IMR-90 (cell line): ENCODE measurements around the gene PRDM15. TPM values are rescaled to one million over a fixed set of nuclear protein-coding genes. Genes with fewer than 3 reads are reported as not detected.

Experiments used
- ATAC-seq: fragments of 200-7000 bp; cut with Tn5 transposase; 2 replicates; pipeline ENCODE4 v1.9.1; 2020; ENCODE audit warnings: low read depth, mild to moderate bottlenecking, moderate library complexity
- BruUV-seq: library from RNA; stranded (reverse); fragments of 400-500 nt; replicated peaks from 2 replicates; lab custom pipeline; 2021; lab: Mats Ljungman, UMichigan
- CTCF ChIA-PET: fragments of 300-600 bp; formaldehyde crosslinking; extraction: SDS; loops from one replicate; lab custom pipeline; 2021; ENCODE audit warnings: antibody characterized with exemption; lab: Yijun Ruan, JAX
- POLR2A ChIA-PET: fragments of 300-600 bp; sonication (Branson Sonifier 250); formaldehyde crosslinking; loops from one replicate; lab custom pipeline; 2022; ENCODE audit warnings: antibody characterized with exemption; ENCODE audit not compliant: unreplicated experiment; lab: Charles Lee
- DNase-seq: peaks from one replicate; pipeline ENCODE4 v3.0.0; 2013
- H2AFZ ChIP-seq: replicated peaks from 2 replicates; pipeline ENCODE3; 2013; ENCODE audit warnings: low read length, mild to moderate bottlenecking; ENCODE audit not compliant: poor library complexity
- H2AK5ac ChIP-seq: 2 replicates; pipeline ENCODE4 v1.6.1; 2013; ENCODE audit warnings: low read depth, low read length, inconsistent platforms
- H2AK9ac ChIP-seq: replicated peaks from 2 replicates; pipeline ENCODE3; 2013; ENCODE audit warnings: mild to moderate bottlenecking, low read depth, low read length, moderate library complexity; ENCODE audit not compliant: poor library complexity
- H2BK120ac ChIP-seq: 2 replicates; pipeline ENCODE4 v1.6.1; 2013; ENCODE audit warnings: low read depth, low read length, inconsistent platforms
- H2BK15ac ChIP-seq: 3 replicates; pipeline ENCODE4 v1.6.1; 2013; ENCODE audit warnings: low read depth, low read length, inconsistent platforms
- H2BK20ac ChIP-seq: 2 replicates; pipeline ENCODE4 v1.6.1; 2013; ENCODE audit warnings: low read depth, mild to moderate bottlenecking, inconsistent platforms, low read length, moderate library complexity
- H2BK5ac ChIP-seq: 2 replicates; pipeline ENCODE4 v1.6.1; 2013; ENCODE audit warnings: mild to moderate bottlenecking, low read depth, low read length, inconsistent platforms; ENCODE audit not compliant: poor library complexity, severe bottlenecking
- H3K14ac ChIP-seq: replicated peaks from 2 replicates; pipeline ENCODE4 v1.6.1; 2013; ENCODE audit warnings: low read depth, low read length, inconsistent platforms
- H3K18ac ChIP-seq: 2 replicates; pipeline ENCODE4 v1.6.1; 2013; ENCODE audit warnings: low read depth, low read length, control low read depth
- H3K23ac ChIP-seq: 2 replicates; pipeline ENCODE4 v1.6.1; 2013; ENCODE audit warnings: low read depth, low read length, inconsistent platforms
- H3K27ac ChIP-seq: 2 replicates; pipeline ENCODE4 v1.5.1; 2013; ENCODE audit warnings: mild to moderate bottlenecking, control low read depth, low read length; ENCODE audit not compliant: insufficient read depth
- H3K27me3 ChIP-seq: 2 replicates; pipeline ENCODE4 v1.6.1; 2013; ENCODE audit warnings: low read length; ENCODE audit not compliant: control insufficient read depth, insufficient read depth
- H3K36me3 ChIP-seq: 2 replicates; pipeline ENCODE4 v1.6.1; 2013; ENCODE audit warnings: low read length, mixed read lengths; ENCODE audit not compliant: control insufficient read depth, insufficient read depth
- H3K4ac ChIP-seq: 2 replicates; pipeline ENCODE4 v1.6.1; 2013; ENCODE audit warnings: low read depth, low read length, inconsistent platforms
- H3K4me1 ChIP-seq: 2 replicates; pipeline ENCODE4 v1.6.1; 2013; ENCODE audit warnings: low read length, mixed read lengths; ENCODE audit not compliant: control insufficient read depth, insufficient read depth
- H3K4me2 ChIP-seq: 2 replicates; pipeline ENCODE4 v1.6.1; 2013; ENCODE audit warnings: low read depth, mild to moderate bottlenecking, control low read depth, low read length, moderate library complexity
- H3K4me3 ChIP-seq: 2 replicates; pipeline ENCODE4 v1.5.1; 2013; ENCODE audit warnings: low read depth, mild to moderate bottlenecking, control low read depth, low read length, moderate library complexity; ENCODE audit not compliant: insufficient read depth
- H3K56ac ChIP-seq: 2 replicates; pipeline ENCODE4 v1.6.1; 2013; ENCODE audit warnings: low read length, inconsistent platforms; ENCODE audit not compliant: insufficient read depth; ENCODE audit errors: extremely low read depth
- H3K79me1 ChIP-seq, 2 experiments: 2 replicates each; pipeline ENCODE4 v1.6.1; 2013; ENCODE audit warnings: low read length in 2 of 2, inconsistent platforms in 1 of 2, low read depth in 1 of 2
- H3K9ac ChIP-seq: 2 replicates; pipeline ENCODE4 v1.6.1; 2013; ENCODE audit warnings: low read depth, low read length, control low read depth
- H3K9me1 ChIP-seq: 2 replicates; pipeline ENCODE4 v1.6.1; 2013; ENCODE audit warnings: low read length, inconsistent platforms; ENCODE audit not compliant: insufficient read depth
- H3K9me3 ChIP-seq: 2 replicates; pipeline ENCODE4 v1.6.1; 2013; ENCODE audit warnings: low read length; ENCODE audit not compliant: control insufficient read depth, insufficient read depth
- H4K20me1 ChIP-seq: 2 replicates; pipeline ENCODE4 v1.6.1; 2013; ENCODE audit warnings: low read length, inconsistent platforms; ENCODE audit not compliant: insufficient read depth
- H4K5ac ChIP-seq: 2 replicates; pipeline ENCODE4 v1.6.1; 2013; ENCODE audit warnings: mild to moderate bottlenecking, low read depth, low read length, control low read depth
- H4K8ac ChIP-seq, 2 experiments: 2 replicates each; pipeline ENCODE4 v1.6.1; 2013; ENCODE audit warnings: low read depth in 2 of 2, low read length in 2 of 2, control low read depth in 1 of 2, inconsistent platforms in 1 of 2
- H4K91ac ChIP-seq: 2 replicates; pipeline ENCODE4 v1.6.1; 2013; ENCODE audit warnings: low read depth, low read length, inconsistent platforms; ENCODE audit not compliant: insufficient read depth
- BHLHE40 ChIP-seq: fragments of 150-350 bp; IDR thresholded peaks from 2 replicates; pipeline ENCODE4 v1.6.1; 2016; ENCODE audit warnings: mild to moderate bottlenecking, low read depth, low read length
- MAZ ChIP-seq: IDR thresholded peaks from 2 replicates; pipeline ENCODE4 v1.6.1; 2012; ENCODE audit warnings: low read depth, mild to moderate bottlenecking, low read length, improper control_type of control experiment, moderate library complexity, borderline replicate concordance
- MXI1 ChIP-seq: IDR thresholded peaks from 2 replicates; pipeline ENCODE4 v1.6.1; 2012; ENCODE audit warnings: low read depth, mild to moderate bottlenecking, low read length, moderate library complexity, borderline replicate concordance
- NFE2L2 ChIP-seq: fragments of 150-350 bp; IDR thresholded peaks from 2 replicates; pipeline ENCODE4 v1.6.1; 2016; ENCODE audit warnings: low read depth, mild to moderate bottlenecking, low read length
- POLR2A ChIP-seq: IDR thresholded peaks from 2 replicates; pipeline ENCODE4 v1.6.1; 2012; ENCODE audit warnings: mild to moderate bottlenecking, low read depth, low read length
- RAD21 ChIP-seq: IDR thresholded peaks from 2 replicates; pipeline ENCODE4 v1.6.1; 2012; ENCODE audit warnings: low read length, improper control_type of control experiment
- RCOR1 ChIP-seq: IDR thresholded peaks from 2 replicates; pipeline ENCODE4 v1.6.1; 2012; ENCODE audit warnings: mild to moderate bottlenecking, low read length, improper control_type of control experiment; ENCODE audit not compliant: insufficient replicate concordance
- RFX5 ChIP-seq: IDR thresholded peaks from 2 replicates; pipeline ENCODE4 v1.8.0; 2012; ENCODE audit warnings: low read depth, mild to moderate bottlenecking, low read length, moderate library complexity
- SMC3 ChIP-seq: fragments of 150-350 bp; IDR thresholded peaks from 2 replicates; pipeline ENCODE4 v1.6.1; 2016; ENCODE audit warnings: low read depth, mild to moderate bottlenecking, antibody characterized with exemption, low read length, moderate library complexity
- WGBS, 2 experiments: methylation state at CpG; one replicate each; pipeline versions ENCODE4 v1.1.5 to v1.1.7; 2013; ENCODE audit warnings: missing lambda C conversion rate in 2 of 2; ENCODE audit not compliant: insufficient read length in 1 of 2; ENCODE audit errors: extremely low coverage in 2 of 2; 5-methylcytosine and 5-hydroxymethylcytosine counted together
- dilution Hi-C: fragments of 300-500 bp; cut with HindIII; formaldehyde crosslinking; loops from one replicate; pipeline ENCODE4 v1.14.3; 2018; ENCODE audit warnings: low sequenced_read_pairs; ENCODE audit not compliant: unreplicated experiment
- in situ Hi-C: fragments of 300-500 bp; cut with MboI; formaldehyde crosslinking; loops from 3 replicates; pipeline ENCODE4 v1.14.3; 2019; ENCODE audit warnings: low sequenced_read_pairs, inconsistent platforms, mixed read lengths
- intact Hi-C: fragments of 100-400 bp; cut with micrococcal nuclease; formaldehyde crosslinking; loops from 2 replicates; pipeline ENCODE4 v1.10.0; 2022
- polyA plus RNA-seq, 3 experiments: library from polyadenylated mRNA; depleted of rRNA; stranded (reverse); fragments of >200 nt; gene quantifications; 2 replicates each; pipeline ENCODE4 v1.2.3, GENCODE V29; 2012; ENCODE audit warnings: low replicate concordance in 1 of 3
- total RNA-seq: library from RNA; depleted of rRNA; stranded (reverse); fragments of >200 nt; gene quantifications from 2 replicates; pipeline ENCODE4 v1.2.3, GENCODE V29; 2012
- TF ChIP-seq, protein P1 (sequence below): conservative IDR thresholded peaks from 2 replicates; pipeline ENCODE4 v1.5.1; 2012; ENCODE audit warnings: mild to moderate bottlenecking, low read depth, low read length, improper control_type of control experiment
- TF ChIP-seq, protein P2 (sequence below): fragments of 150-350 bp; IDR thresholded peaks from 2 replicates; pipeline ENCODE4 v1.6.1; 2017; ENCODE audit warnings: mild to moderate bottlenecking, antibody characterized with exemption, low read length, low read depth

The PRDM15 gene
- total and polyA plus RNA-seq, 2 of the 4 experiments (the other 2 are of a cell fraction): 7.3 to 8.8 TPM

DNA sequence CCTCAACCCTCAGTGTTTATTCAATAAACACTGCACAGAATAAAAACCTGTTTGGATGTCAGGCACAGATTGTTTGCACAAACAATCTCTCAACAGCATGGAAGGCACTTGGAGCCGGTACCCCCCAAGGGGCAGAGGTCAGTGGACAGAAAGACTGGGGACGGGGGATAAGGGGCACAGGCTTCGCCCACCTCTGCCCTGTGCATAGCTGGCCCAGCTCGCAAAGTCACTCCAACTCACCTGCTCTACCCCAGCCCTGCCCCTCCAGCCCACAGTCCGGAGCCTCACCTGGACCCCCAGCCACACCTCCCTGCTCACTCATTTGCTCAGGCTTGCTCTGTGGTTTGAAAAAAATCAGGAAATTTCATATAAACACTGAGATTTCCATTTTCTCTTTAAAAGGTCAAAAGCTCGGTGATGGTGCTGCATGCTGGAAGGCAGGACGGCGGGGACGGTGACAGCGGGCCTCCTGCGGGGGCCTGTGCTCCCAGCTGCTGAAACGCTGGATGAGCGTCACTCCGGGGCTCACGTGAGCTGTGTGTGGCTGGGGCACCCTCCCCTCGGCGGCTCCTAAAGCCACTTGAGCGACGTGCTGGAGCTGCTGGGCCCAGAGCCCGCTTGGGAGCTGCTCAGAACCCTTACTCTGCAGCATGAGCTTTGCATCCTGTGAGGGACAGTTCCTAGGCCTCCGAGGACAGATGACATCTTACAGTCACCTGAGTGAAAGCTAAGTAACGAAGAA, 54.5 kb downstream of the PRDM15 start:
- H3K4ac ChIP-seq: no peak overlapping the region
- BruUV-seq: no TSS peak
- POLR2A ChIA-PET: no interaction called here
- H2BK20ac ChIP-seq: no peak overlapping the region
- CTCF ChIA-PET: interaction anchor here (0.6 to 0.9 kb wide), 3 partner anchors 249 to 293 kb away, joined by 3 to 7 read pairs (median 3); no protein-coding TSS in a partner anchor
- in situ Hi-C loops (no loop called here), intact Hi-C loops (no loop called here), dilution Hi-C loops (no loop called here)
- no peak overlapping the region for H3K56ac ChIP-seq
- TF ChIP-seq, protein P1, sequence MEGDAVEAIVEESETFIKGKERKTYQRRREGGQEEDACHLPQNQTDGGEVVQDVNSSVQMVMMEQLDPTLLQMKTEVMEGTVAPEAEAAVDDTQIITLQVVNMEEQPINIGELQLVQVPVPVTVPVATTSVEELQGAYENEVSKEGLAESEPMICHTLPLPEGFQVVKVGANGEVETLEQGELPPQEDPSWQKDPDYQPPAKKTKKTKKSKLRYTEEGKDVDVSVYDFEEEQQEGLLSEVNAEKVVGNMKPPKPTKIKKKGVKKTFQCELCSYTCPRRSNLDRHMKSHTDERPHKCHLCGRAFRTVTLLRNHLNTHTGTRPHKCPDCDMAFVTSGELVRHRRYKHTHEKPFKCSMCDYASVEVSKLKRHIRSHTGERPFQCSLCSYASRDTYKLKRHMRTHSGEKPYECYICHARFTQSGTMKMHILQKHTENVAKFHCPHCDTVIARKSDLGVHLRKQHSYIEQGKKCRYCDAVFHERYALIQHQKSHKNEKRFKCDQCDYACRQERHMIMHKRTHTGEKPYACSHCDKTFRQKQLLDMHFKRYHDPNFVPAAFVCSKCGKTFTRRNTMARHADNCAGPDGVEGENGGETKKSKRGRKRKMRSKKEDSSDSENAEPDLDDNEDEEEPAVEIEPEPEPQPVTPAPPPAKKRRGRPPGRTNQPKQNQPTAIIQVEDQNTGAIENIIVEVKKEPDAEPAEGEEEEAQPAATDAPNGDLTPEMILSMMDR: no peak
- no peak for TF ChIP-seq RFX5
- no peak for TF ChIP-seq NFE2L2
- no peak for TF ChIP-seq RAD21
- TF ChIP-seq MAZ: no peak
- no peak for TF ChIP-seq RCOR1
- no peak for TF ChIP-seq POLR2A
- no peak for TF ChIP-seq MXI1
- TF ChIP-seq, protein P2, sequence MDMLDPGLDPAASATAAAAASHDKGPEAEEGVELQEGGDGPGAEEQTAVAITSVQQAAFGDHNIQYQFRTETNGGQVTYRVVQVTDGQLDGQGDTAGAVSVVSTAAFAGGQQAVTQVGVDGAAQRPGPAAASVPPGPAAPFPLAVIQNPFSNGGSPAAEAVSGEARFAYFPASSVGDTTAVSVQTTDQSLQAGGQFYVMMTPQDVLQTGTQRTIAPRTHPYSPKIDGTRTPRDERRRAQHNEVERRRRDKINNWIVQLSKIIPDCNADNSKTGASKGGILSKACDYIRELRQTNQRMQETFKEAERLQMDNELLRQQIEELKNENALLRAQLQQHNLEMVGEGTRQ: no peak
- no peak for TF ChIP-seq BHLHE40
- no peak for TF ChIP-seq SMC3
- DNase-seq: no peak
- H4K91ac ChIP-seq: no peak overlapping the region
- H4K5ac ChIP-seq: no peak overlapping the region
- no peak overlapping the region for H3K23ac ChIP-seq
- H3K4me3 ChIP-seq: no peak overlapping the region
- peaks cover 15% of the 10 kb centered on the region for H3K36me3 ChIP-seq
- H2BK15ac ChIP-seq: no peak overlapping the region
- H2BK5ac ChIP-seq: no peak overlapping the region
- WGBS, 2 experiments: 86% methylated on average over 16 of the region's 22 CpGs; no CpG with 5 or more reads in 1 of the 2 experiments
- no peak overlapping the region for H3K9ac ChIP-seq
- H3K9me3 ChIP-seq: no peaks in the 10 kb centered on the region
- H2AK9ac ChIP-seq: no peak overlapping the region
- no peaks in the 10 kb centered on the region for H3K4me1 ChIP-seq
- H3K14ac ChIP-seq: no peak overlapping the region
- H2BK120ac ChIP-seq: no peak overlapping the region
- no peak overlapping the region for H2AK5ac ChIP-seq
- no peak for ATAC-seq
- H3K79me1 ChIP-seq: no peaks in the 10 kb centered on the region; a peak in 1 of 4 replicates
- H4K20me1 ChIP-seq: no peaks in the 10 kb centered on the region
- no peak overlapping the region for H3K27ac ChIP-seq
- no peaks in the 10 kb centered on the region for H3K27me3 ChIP-seq
- H2AFZ ChIP-seq: no peak overlapping the region
- no peak overlapping the region for H3K4me2 ChIP-seq
- peaks cover 5% of the 10 kb centered on the region; the same call in 1 of the 2 replicates for H3K9me1 ChIP-seq
- no peak overlapping the region for H3K18ac ChIP-seq
- H4K8ac ChIP-seq: no peak overlapping the region
